SK-N-SH (cell line): ENCODE measurements around the gene PHLPP1. TPM values are rescaled to one million over a fixed set of nuclear protein-coding genes. Genes with fewer than 3 reads are reported as not detected.

Experiments used
- CTCF ChIA-PET: fragments of 300-600, 350-600 bp; formaldehyde crosslinking; extraction: SDS; loops from one replicate; lab custom pipeline; 2021; lab: Yijun Ruan, JAX
- POLR2A ChIA-PET: fragments of 350-600 bp; sonication (Branson Sonifier 250); formaldehyde crosslinking; extraction: SDS; loops from one replicate; lab custom pipeline; 2020; ENCODE audit warnings: antibody characterized with exemption, inconsistent platforms; lab: Yijun Ruan, JAX
- DNase-seq: peaks from one replicate; pipeline ENCODE4 v3.0.0; 2012
- H2AFZ ChIP-seq: fragments of 200-600 bp; sonication (generic); 2 replicates; pipeline ENCODE4 v1.8.1; 2016; ENCODE audit warnings: antibody characterized with exemption, mild to moderate bottlenecking, low read depth
- H3F3A ChIP-seq: fragments of 200-600 bp; sonication (generic); replicated peaks from 2 replicates; pipeline ENCODE3; 2016; ENCODE audit warnings: antibody characterized with exemption, mild to moderate bottlenecking; ENCODE audit not compliant: insufficient read depth
- H3K27ac ChIP-seq, 2 experiments: fragments of 200-500 bp in 1 of 2; fragments of 200-600 bp in 1 of 2; sonication (Bioruptor generic) in 1 of 2; sonication (generic), shearing (Covaris generic) in 1 of 2; 2 replicates each; pipeline versions ENCODE4 v1.5.1 to v1.6.1; 2014 to 2016; ENCODE audit warnings: low read depth in 2 of 2, inconsistent platforms in 1 of 2, low read length in 1 of 2, mild to moderate bottlenecking in 1 of 2, mixed read lengths in 1 of 2
- H3K27me3 ChIP-seq: fragments of 200-600 bp; sonication (generic), shearing (Covaris generic); 2 replicates; pipeline ENCODE4 v1.6.1; 2016; ENCODE audit warnings: mixed run types; ENCODE audit not compliant: insufficient read depth
- H3K36me3 ChIP-seq, 2 experiments: fragments of 200-500 bp in 1 of 2; fragments of 200-600 bp in 1 of 2; sonication (Bioruptor generic) in 1 of 2; sonication (generic) in 1 of 2; replicated peaks in 1 of 2; 2 replicates each; pipeline versions ENCODE3 to v1.5.1; 2014 to 2016; ENCODE audit warnings: low read length in 1 of 2, mild to moderate bottlenecking in 1 of 2; ENCODE audit not compliant: insufficient read depth in 2 of 2, control insufficient read depth in 1 of 2
- H3K4me1 ChIP-seq, 2 experiments: fragments of 200-500 bp in 1 of 2; fragments of 200-600 bp in 1 of 2; sonication (Bioruptor generic) in 1 of 2; sonication (generic), shearing (Covaris generic) in 1 of 2; 2 replicates each; pipeline versions ENCODE4 v1.5.1 to v1.6.1; 2014 to 2016; ENCODE audit warnings: low read depth in 1 of 2, low read length in 1 of 2, mixed run types in 1 of 2; ENCODE audit not compliant: insufficient read depth in 2 of 2, control insufficient read depth in 1 of 2
- H3K4me2 ChIP-seq: fragments of 200-600 bp; sonication (generic), shearing (Covaris generic); 2 replicates; pipeline ENCODE4 v1.6.1; 2017; ENCODE audit warnings: mixed run types
- H3K4me3 ChIP-seq, 2 experiments: fragments of 200-500 bp in 1 of 2; fragments of 200-600 bp in 1 of 2; sonication (Bioruptor generic) in 1 of 2; sonication (generic), shearing (Covaris generic) in 1 of 2; 2 replicates each; pipeline versions ENCODE4 v1.5.1 to v1.8.1; 2014 to 2016; ENCODE audit warnings: low read depth in 2 of 2, inconsistent platforms in 1 of 2, low read length in 1 of 2, mild to moderate bottlenecking in 1 of 2, mixed read lengths in 1 of 2, moderate library complexity in 1 of 2
- H3K79me2 ChIP-seq: fragments of 200-600 bp; sonication (generic); 2 replicates; pipeline ENCODE4 v1.8.1; 2017; ENCODE audit warnings: mild to moderate bottlenecking; ENCODE audit not compliant: insufficient read depth
- H3K9ac ChIP-seq: fragments of 200-600 bp; sonication (generic); 2 replicates; pipeline ENCODE4 v1.6.1; 2017; ENCODE audit warnings: mixed run types
- H3K9me2 ChIP-seq: fragments of 200-600 bp; sonication (generic); 2 replicates; pipeline ENCODE4 v1.6.1; 2017; ENCODE audit warnings: mixed run types
- H3K9me3 ChIP-seq: fragments of 200-600 bp; sonication (generic); 2 replicates; pipeline ENCODE4 v1.6.1; 2017; ENCODE audit warnings: mixed run types, mild to moderate bottlenecking, moderate library complexity
- H4K20me1 ChIP-seq: fragments of 200-600 bp; sonication (generic); 2 replicates; pipeline ENCODE4 v1.6.1; 2017; ENCODE audit warnings: mild to moderate bottlenecking, mixed run types; ENCODE audit not compliant: insufficient read depth
- EP300 ChIP-seq, 2 experiments: IDR thresholded peaks; 2 replicates each; pipeline versions ENCODE4 v1.4.0 to v1.6.1; 2012; ENCODE audit warnings: borderline replicate concordance in 1 of 2, low read depth in 1 of 2, low read length in 1 of 2
- EZH2phosphoT487 ChIP-seq: fragments of 200-600 bp; sonication (generic); IDR thresholded peaks from 2 replicates; pipeline ENCODE4 v1.6.1; 2017; ENCODE audit warnings: low read depth, mixed run types, mild to moderate bottlenecking, antibody characterized with exemption, moderate library complexity, borderline replicate concordance
- FOSL2 ChIP-seq: IDR thresholded peaks from 2 replicates; pipeline ENCODE4 v1.4.0; 2012; ENCODE audit warnings: low read depth, mild to moderate bottlenecking, moderate library complexity, borderline replicate concordance
- FOXJ3 ChIP-seq: sonication (generic); formaldehyde crosslinking; IDR thresholded peaks from 2 replicates; pipeline ENCODE4 v1.5.1; 2020; ENCODE audit warnings: mild to moderate bottlenecking, missing genetic modification reagents
- GABPA ChIP-seq: IDR thresholded peaks from 2 replicates; pipeline ENCODE4 v1.4.0; 2012; ENCODE audit warnings: low read depth, mild to moderate bottlenecking
- GATA2 ChIP-seq: sonication (generic); formaldehyde crosslinking; IDR thresholded peaks from 2 replicates; pipeline ENCODE4 v1.5.0; 2020; ENCODE audit warnings: mild to moderate bottlenecking, missing genetic modification reagents
- MEF2A ChIP-seq: IDR thresholded peaks from 2 replicates; pipeline ENCODE4 v1.4.0; 2012; ENCODE audit warnings: low read depth, borderline replicate concordance
- MXI1 ChIP-seq: IDR thresholded peaks from 2 replicates; pipeline ENCODE4 v1.6.1; 2012; ENCODE audit warnings: mild to moderate bottlenecking, low read depth, low read length, improper control_type of control experiment
- RAD21 ChIP-seq: IDR thresholded peaks from 2 replicates; pipeline ENCODE4 v1.6.1; 2012; ENCODE audit warnings: mild to moderate bottlenecking, low read length
- REST ChIP-seq: IDR thresholded peaks from 2 replicates; pipeline ENCODE4 v1.6.1; 2012; ENCODE audit warnings: mild to moderate bottlenecking, low read depth, low read length, moderate library complexity
- RXRA ChIP-seq: IDR thresholded peaks from 2 replicates; pipeline ENCODE4 v1.4.0; 2012; ENCODE audit warnings: low read depth, mild to moderate bottlenecking, borderline replicate concordance
- SMC3 ChIP-seq: IDR thresholded peaks from 2 replicates; pipeline ENCODE4 v1.6.1; 2012; ENCODE audit warnings: low read depth, low read length, improper control_type of control experiment
- USF2 ChIP-seq: fragments of 150-350 bp; IDR thresholded peaks from 2 replicates; pipeline ENCODE4 v1.6.1; 2017; ENCODE audit warnings: antibody characterized with exemption, low read length, low read depth, borderline replicate concordance
- YY1 ChIP-seq: IDR thresholded peaks from 2 replicates; pipeline ENCODE4 v1.4.0; 2012; ENCODE audit warnings: low read depth, mild to moderate bottlenecking
- ZBTB33 ChIP-seq: IDR thresholded peaks from 2 replicates; pipeline ENCODE4 v1.4.0; 2012; ENCODE audit warnings: low read depth, borderline replicate concordance
- WGBS: methylation state at CpG from one replicate; pipeline ENCODE4 v1.1.6; 2017; ENCODE audit warnings: low lambda C conversion rate; 5-methylcytosine and 5-hydroxymethylcytosine counted together
- polyA plus RNA-seq, 3 experiments: library from polyadenylated mRNA; depleted of rRNA; stranded (reverse); fragments of >200 nt; gene quantifications; 2 replicates each; pipeline ENCODE4 v1.2.3, GENCODE V29; 2012
- TF ChIP-seq, protein P1 (sequence below): IDR thresholded peaks from 2 replicates; pipeline ENCODE4 v1.4.0; 2012; ENCODE audit warnings: low read depth, borderline replicate concordance
- TF ChIP-seq, protein P2 (sequence below): IDR thresholded peaks from 2 replicates; pipeline ENCODE4 v1.4.0; 2012; ENCODE audit warnings: low read depth

PHLPP1 gene
- polyA plus RNA-seq, 1 of the 3 experiments (the other 2 are of a cell fraction) = 4.6 TPM

- no peaks in the 10 kb centered on the region for H3F3A ChIP-seq
- ChIA-PET CTCF (interaction anchor here (1.5 to 1.7 kb wide), 2 partner anchors 19 to 393 kb away, joined by 5 to 6 read pairs; no protein-coding TSS in a partner anchor), POLR2A (no interaction called here)
- H3K27ac ChIP-seq = no peak overlapping the region
- H3K36me3 ChIP-seq = peaks cover 0 to 6% of the 10 kb centered on the region in 2 experiments
- no peaks in the 10 kb centered on the region for H3K79me2 ChIP-seq
- no peaks in the 10 kb centered on the region for H4K20me1 ChIP-seq
- no peaks in the 10 kb centered on the region for H3K27me3 ChIP-seq
- no peak overlapping the region for H2AFZ ChIP-seq
- no peak overlapping the region for H3K4me2 ChIP-seq
- H3K9me2 ChIP-seq = no peaks in the 10 kb centered on the region
- H3K9ac ChIP-seq = no peak overlapping the region
- DNase-seq = no peak
- TF ChIP-seq SMC3 (no peak), FOXJ3 (no peak), EP300 (IDR thresholded peaks at IDR 0.05; ENCODE audit: borderline replicate concordance in 1 of 2, low read depth in 1 of 2, low read length in 1 of 2) (no peak), MXI1 (no peak), ZBTB33 (no peak), GABPA (no peak), EZH2phosphoT487 (no peak)
- TF ChIP-seq, protein P1, sequence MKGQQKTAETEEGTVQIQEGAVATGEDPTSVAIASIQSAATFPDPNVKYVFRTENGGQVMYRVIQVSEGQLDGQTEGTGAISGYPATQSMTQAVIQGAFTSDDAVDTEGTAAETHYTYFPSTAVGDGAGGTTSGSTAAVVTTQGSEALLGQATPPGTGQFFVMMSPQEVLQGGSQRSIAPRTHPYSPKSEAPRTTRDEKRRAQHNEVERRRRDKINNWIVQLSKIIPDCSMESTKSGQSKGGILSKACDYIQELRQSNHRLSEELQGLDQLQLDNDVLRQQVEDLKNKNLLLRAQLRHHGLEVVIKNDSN = no peak
- TF ChIP-seq, protein P2, sequence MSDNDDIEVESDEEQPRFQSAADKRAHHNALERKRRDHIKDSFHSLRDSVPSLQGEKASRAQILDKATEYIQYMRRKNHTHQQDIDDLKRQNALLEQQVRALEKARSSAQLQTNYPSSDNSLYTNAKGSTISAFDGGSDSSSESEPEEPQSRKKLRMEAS = no peak
- TF ChIP-seq, all 33 proteins: peak for 0
- no peak overlapping the region for H3K4me3 ChIP-seq
- 95% methylated on average over 4 of the region's 4 CpGs for WGBS
- H3K4me1 ChIP-seq = peaks cover 0 to 6% of the 10 kb centered on the region in 2 experiments; a peak in 1 of 4 replicates
- no peaks in the 10 kb centered on the region for H3K9me3 ChIP-seq
Measured at GRCh38 chr18:62977512-62977911, 262.2 kb downstream of the PHLPP1 start.

- H3K4me2 ChIP-seq = no peak overlapping the region
- H3K27ac ChIP-seq = no peak overlapping the region
- no peaks in the 10 kb centered on the region for H3K9me3 ChIP-seq
- H4K20me1 ChIP-seq = no peaks in the 10 kb centered on the region
- ChIA-PET POLR2A (no interaction called here), CTCF (interaction anchor here (1.7 to 8.0 kb wide), 3 partner anchors 20 to 393 kb away, joined by 5 to 124 read pairs (median 64); partner anchors contain the start of gene PHLPP1)
- no peaks in the 10 kb centered on the region for H3K9me2 ChIP-seq
- H3K9ac ChIP-seq = no peak overlapping the region
- peaks cover 0 to 6% of the 10 kb centered on the region in 2 experiments for H3K36me3 ChIP-seq
- 96% methylated on average over 24 of the region's 42 CpGs for WGBS
- H3F3A ChIP-seq = no peaks in the 10 kb centered on the region
- peaks cover 0 to 6% of the 10 kb centered on the region in 2 experiments; a peak in 1 of 4 replicates for H3K4me1 ChIP-seq
- no peaks in the 10 kb centered on the region for H3K79me2 ChIP-seq
- no peak overlapping the region for H2AFZ ChIP-seq
- H3K27me3 ChIP-seq = no peaks in the 10 kb centered on the region
- H3K4me3 ChIP-seq = no peak overlapping the region
- no peak for DNase-seq
- no peak for TF ChIP-seq FOSL2
- TF ChIP-seq SMC3 = no peak
- no peak for TF ChIP-seq RAD21
- no peak for TF ChIP-seq YY1
- TF ChIP-seq USF2 = no peak
- TF ChIP-seq GATA2 (CRISPR knock-in tag) = no peak
- TF ChIP-seq FOXJ3 = no peak
- TF ChIP-seq REST = no peak
- TF ChIP-seq, protein P2 = no peak
- no peak for TF ChIP-seq MEF2A
- TF ChIP-seq RXRA = no peak
Measured at GRCh38 chr18:62978251-62979049, 263.1 kb downstream of the PHLPP1 start.
